KOPT-K1 (cell line): Measurements from ENCODE around the gene SMCR8.
"Not testable (repeated sequence)": the region's sequence is repeated elsewhere in the genome, so short reads cannot be mapped to it uniquely, and the experiment has no call there.

Experiments
- H3K27ac ChIP-seq: fragments of 200-600 bp; sonication (generic); 2 replicates; pipeline ENCODE4 v1.5.1; 2016; ENCODE audit warnings: antibody characterized with exemption, mild to moderate bottlenecking, low read depth, low read length; ENCODE audit not compliant: poor library complexity, severe bottlenecking
- H3K36me3 ChIP-seq: fragments of 200-600 bp; sonication (generic); 2 replicates; pipeline ENCODE4 v1.5.1; 2017; ENCODE audit warnings: antibody characterized with exemption, mild to moderate bottlenecking, low read length, moderate library complexity; ENCODE audit not compliant: insufficient read depth
- H3K9me3 ChIP-seq: fragments of 200-600 bp; sonication (generic); 2 replicates; pipeline ENCODE4 v1.5.1; 2017; ENCODE audit warnings: antibody characterized with exemption, low read length, mild to moderate bottlenecking; ENCODE audit not compliant: insufficient read depth, poor library complexity, severe bottlenecking

SMCR8 gene

GRCh38 chr17:18326039-18326438 lies 10.9 kb downstream of the SMCR8 start:
- Histone ChIP-seq H3K9me3 (no peaks in the 10 kb centered on the region), H3K27ac (no peak overlapping the region), H3K36me3 (peaks cover 89% of the 10 kb centered on the region)

- Histone ChIP-seq H3K9me3 (no peaks in the 10 kb centered on the region), H3K36me3 (peaks cover 90% of the 10 kb centered on the region)
Measured at GRCh38 chr17:18326572-18326971, 11.5 kb downstream of the SMCR8 start.

GRCh38 chr17:18327093-18327492 lies 12.0 kb downstream of the SMCR8 start:
- H3K36me3 ChIP-seq: peaks cover 94% of the 10 kb centered on the region
- no peaks in the 10 kb centered on the region for H3K9me3 ChIP-seq
- no peak overlapping the region for H3K27ac ChIP-seq

More at GRCh38 chr17:18326572-18326971, 11.5 kb downstream of the SMCR8 start:
- H3K27ac ChIP-seq: no peak overlapping the region

- peaks cover 94% of the 10 kb centered on the region for H3K36me3 ChIP-seq
Measured at GRCh38 chr17:18327556-18327955, 12.5 kb downstream of the SMCR8 start.

GRCh38 chr17:18328643-18329204 lies 13.6 kb downstream of the SMCR8 start:
- no peak overlapping the region for H3K27ac ChIP-seq
- H3K36me3 ChIP-seq: peaks cover 91% of the 10 kb centered on the region
- no peaks in the 10 kb centered on the region for H3K9me3 ChIP-seq

More at GRCh38 chr17:18327556-18327955, 12.5 kb downstream of the SMCR8 start:
- Histone ChIP-seq H3K27ac (no peak overlapping the region), H3K9me3 (no peaks in the 10 kb centered on the region)

- H3K9me3 ChIP-seq: no peaks in the 10 kb centered on the region
- peaks cover 95% of the 10 kb centered on the region for H3K36me3 ChIP-seq
- no peak overlapping the region for H3K27ac ChIP-seq
Measured at GRCh38 chr17:18331879-18332278, 16.8 kb downstream of the SMCR8 start.

GRCh38 chr17:18332909-18333489 lies 17.9 kb downstream of the SMCR8 start:
- Histone ChIP-seq H3K9me3 (no peaks in the 10 kb centered on the region), H3K27ac (no peak overlapping the region), H3K36me3 (peaks cover 91% of the 10 kb centered on the region)

GRCh38 chr17:18338158-18338557 lies 23.1 kb downstream of the SMCR8 start:
- H3K36me3 ChIP-seq: peaks cover 84% of the 10 kb centered on the region
- not testable (repeated sequence) for H3K27ac ChIP-seq, H3K9me3 ChIP-seq

- no peak overlapping the region for H3K27ac ChIP-seq
- H3K9me3 ChIP-seq: no peaks in the 10 kb centered on the region
- H3K36me3 ChIP-seq: peaks cover 85% of the 10 kb centered on the region
Measured at GRCh38 chr17:18339933-18340332, 24.8 kb downstream of the SMCR8 start.

- no peak overlapping the region for H3K27ac ChIP-seq
- peaks cover 99% of the 10 kb centered on the region for H3K36me3 ChIP-seq
- no peaks in the 10 kb centered on the region for H3K9me3 ChIP-seq
Measured at GRCh38 chr17:18344021-18344420, 28.9 kb downstream of the SMCR8 start.

- no peak overlapping the region for H3K27ac ChIP-seq
- peaks cover 80% of the 10 kb centered on the region for H3K36me3 ChIP-seq
- H3K9me3 ChIP-seq: no peaks in the 10 kb centered on the region
Measured at GRCh38 chr17:18353541-18353940, 38.4 kb downstream of the SMCR8 start.

- no peaks in the 10 kb centered on the region for H3K9me3 ChIP-seq
- no peak overlapping the region for H3K27ac ChIP-seq
- peaks cover 79% of the 10 kb centered on the region for H3K36me3 ChIP-seq
Measured at GRCh38 chr17:18356624-18357023, 41.5 kb downstream of the SMCR8 start.

GRCh38 chr17:18360518-18360917 lies 45.4 kb downstream of the SMCR8 start:
- Histone ChIP-seq H3K9me3 (no peaks in the 10 kb centered on the region), H3K36me3 (peaks cover 47% of the 10 kb centered on the region), H3K27ac (no peak overlapping the region)

- no peaks in the 10 kb centered on the region for H3K9me3 ChIP-seq
- peak overlapping the region; percentile 69 for H3K27ac ChIP-seq
- H3K36me3 ChIP-seq: peaks cover 33% of the 10 kb centered on the region
Measured at GRCh38 chr17:18361837-18362697, 47.0 kb downstream of the SMCR8 start.

GRCh38 chr17:18362698-18363100 lies 47.6 kb downstream of the SMCR8 start:
- Histone ChIP-seq H3K36me3 (peaks cover 27% of the 10 kb centered on the region), H3K27ac (peak overlapping the region; percentile 69), H3K9me3 (no peaks in the 10 kb centered on the region)
